Testis (tissue), 3 donors: Measurements from ENCODE around the gene ADNP. TPM values are rescaled to one million over a fixed set of nuclear protein-coding genes. Genes with fewer than 3 reads are reported as not detected.

Source experiments
- DNase-seq: peaks from one replicate; pipeline ENCODE4 v3.0.0-alpha.2; 2019
- H3K27ac ChIP-seq, 2 donors: fragments of 200-600 bp; sonication (generic); one replicate each; pipeline ENCODE4 v1.5.1; 2019
- H3K27me3 ChIP-seq: fragments of 200-600 bp; sonication (generic); one replicate; pipeline ENCODE4 v1.5.1; 2019
- H3K36me3 ChIP-seq: fragments of 200-600 bp; sonication (generic); one replicate; pipeline ENCODE4 v1.5.1; 2017; ENCODE audit warnings: low read depth; ENCODE audit errors: missing control alignments
- H3K4me1 ChIP-seq: fragments of 200-600 bp; sonication (generic); one replicate; pipeline ENCODE4 v1.5.1; 2019
- H3K4me3 ChIP-seq, 2 donors: fragments of 200-600 bp; sonication (generic); one replicate each; pipeline ENCODE4 v1.5.1; 2017 to 2019
- H3K9me3 ChIP-seq: fragments of 200-600 bp; sonication (generic); one replicate; pipeline ENCODE4 v1.5.1; 2017
- POLR2A ChIP-seq: fragments of 450-650 bp; IDR thresholded peaks from one replicate; pipeline ENCODE4 v1.6.1; 2017; ENCODE audit warnings: antibody characterized with exemption, mild to moderate bottlenecking, moderate library complexity
- WGBS, 2 donors: methylation state at CpG; one replicate each; pipeline ENCODE4 v1.1.5; 2018; 5-methylcytosine and 5-hydroxymethylcytosine counted together
- intact Hi-C: fragments of 100-400 bp; cut with DNase I; formaldehyde crosslinking; loops from one replicate; pipeline ENCODE4 v1.15.1; 2023; ENCODE audit warnings: low total_unique reads
- polyA plus RNA-seq: library from polyadenylated mRNA; stranded (reverse); fragments of 350-450 nt; fragmentation: Illumina TruSeq; extraction: RNeasy Lipid Tissue Mini Kit (QIAGEN cat#74804); gene quantifications from one replicate; pipeline ENCODE4 v1.2.3, GENCODE V29; 2014; ENCODE audit warnings: low read depth, low replicate concordance; ENCODE audit not compliant: insufficient read depth
- total RNA-seq, 2 donors: library from RNA; depleted of rRNA; stranded (reverse); fragments of >200 nt; gene quantifications; one replicate each; pipeline ENCODE4 v1.2.3, GENCODE V29; 2016
- TF ChIP-seq, protein P1 (sequence below), 3 experiments: fragments of 450-650 bp in 2 of 3; fragments of 200-600 bp in 1 of 3; sonication (generic) in 1 of 3; IDR thresholded peaks; one replicate each; pipeline ENCODE4 v1.5.1; 2016 to 2019; ENCODE audit warnings: antibody characterized with exemption in 3 of 3, mild to moderate bottlenecking in 2 of 3, moderate library complexity in 1 of 3

ADNP gene
- total and polyA plus RNA-seq, 3 donors from 2014 or later = 83.5 to 110 (median 101) TPM

DNA sequence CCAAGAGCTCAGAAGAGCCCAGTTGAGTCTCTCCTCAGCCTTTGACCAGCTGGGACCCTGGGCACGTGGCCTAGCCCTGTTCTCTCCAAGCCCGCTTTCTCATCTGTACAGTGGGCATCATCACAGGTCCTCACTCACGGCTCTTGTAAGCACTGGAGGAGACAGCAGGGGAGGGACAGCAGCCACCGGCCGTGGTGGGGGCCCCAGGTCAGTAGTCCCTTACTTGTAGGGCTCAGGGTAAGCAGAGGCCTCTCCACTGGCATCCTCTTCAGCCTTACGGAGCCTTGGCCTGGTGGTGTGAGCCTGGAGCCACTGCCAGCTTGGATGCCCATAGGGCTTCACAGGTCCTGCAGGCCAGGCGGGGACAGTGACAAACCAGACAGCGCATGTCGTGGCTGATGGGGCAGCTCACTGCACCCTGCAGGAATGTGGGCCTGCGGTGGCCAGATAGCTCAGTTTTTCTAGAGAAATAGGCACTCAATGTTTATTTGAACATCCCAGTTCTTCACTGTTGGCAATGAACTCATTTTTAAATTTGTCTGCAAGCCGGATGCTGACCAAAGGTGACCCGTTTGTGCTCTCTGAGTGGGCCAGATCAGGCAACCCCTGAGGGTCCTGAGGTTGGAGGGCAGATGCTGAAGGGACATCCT is 65.1 kb downstream of the ADNP start:
- TF ChIP-seq, protein P1, sequence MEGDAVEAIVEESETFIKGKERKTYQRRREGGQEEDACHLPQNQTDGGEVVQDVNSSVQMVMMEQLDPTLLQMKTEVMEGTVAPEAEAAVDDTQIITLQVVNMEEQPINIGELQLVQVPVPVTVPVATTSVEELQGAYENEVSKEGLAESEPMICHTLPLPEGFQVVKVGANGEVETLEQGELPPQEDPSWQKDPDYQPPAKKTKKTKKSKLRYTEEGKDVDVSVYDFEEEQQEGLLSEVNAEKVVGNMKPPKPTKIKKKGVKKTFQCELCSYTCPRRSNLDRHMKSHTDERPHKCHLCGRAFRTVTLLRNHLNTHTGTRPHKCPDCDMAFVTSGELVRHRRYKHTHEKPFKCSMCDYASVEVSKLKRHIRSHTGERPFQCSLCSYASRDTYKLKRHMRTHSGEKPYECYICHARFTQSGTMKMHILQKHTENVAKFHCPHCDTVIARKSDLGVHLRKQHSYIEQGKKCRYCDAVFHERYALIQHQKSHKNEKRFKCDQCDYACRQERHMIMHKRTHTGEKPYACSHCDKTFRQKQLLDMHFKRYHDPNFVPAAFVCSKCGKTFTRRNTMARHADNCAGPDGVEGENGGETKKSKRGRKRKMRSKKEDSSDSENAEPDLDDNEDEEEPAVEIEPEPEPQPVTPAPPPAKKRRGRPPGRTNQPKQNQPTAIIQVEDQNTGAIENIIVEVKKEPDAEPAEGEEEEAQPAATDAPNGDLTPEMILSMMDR (IDR thresholded peaks at IDR 0.05) = no peak
- no peak for TF ChIP-seq POLR2A
- peaks cover 19% of the 10 kb centered on the region for H3K4me1 ChIP-seq
- H3K27ac ChIP-seq = no peak overlapping the region
- no peaks in the 10 kb centered on the region for H3K27me3 ChIP-seq
- DNase-seq = no peak
- H3K4me3 ChIP-seq = no peak overlapping the region
- 67 to 70% methylated on average over 10 to 12 of the region's 12 CpGs for WGBS, 2 donors
- no peaks in the 10 kb centered on the region for H3K9me3 ChIP-seq
- intact Hi-C loops = no loop called here
- no peaks in the 10 kb centered on the region for H3K36me3 ChIP-seq

DNA sequence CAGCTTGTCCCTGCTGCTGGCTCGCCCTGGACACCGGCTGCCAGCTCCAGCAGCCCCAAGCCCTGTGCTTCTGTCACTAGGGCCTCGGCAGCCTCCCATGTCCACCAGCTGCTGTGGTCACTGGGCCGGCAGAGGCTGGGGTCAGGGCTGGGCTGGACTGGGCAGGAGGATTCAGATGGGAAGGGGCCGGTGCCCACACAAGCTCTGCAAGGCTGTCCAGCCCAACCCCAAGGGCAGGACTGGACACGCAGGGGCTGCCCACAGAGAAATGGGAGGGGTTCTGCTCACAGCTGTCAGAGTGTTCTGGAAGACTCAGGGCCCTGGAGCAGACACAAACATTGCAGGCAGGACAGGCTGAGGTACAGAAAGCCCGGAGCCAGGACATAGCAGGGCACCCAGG is 65.6 kb downstream of the ADNP start:
- no peak for DNase-seq
- no peak overlapping the region for H3K27ac ChIP-seq
- 68 to 82% methylated on average over 6 to 7 of the region's 7 CpGs for WGBS, 2 donors

DNA sequence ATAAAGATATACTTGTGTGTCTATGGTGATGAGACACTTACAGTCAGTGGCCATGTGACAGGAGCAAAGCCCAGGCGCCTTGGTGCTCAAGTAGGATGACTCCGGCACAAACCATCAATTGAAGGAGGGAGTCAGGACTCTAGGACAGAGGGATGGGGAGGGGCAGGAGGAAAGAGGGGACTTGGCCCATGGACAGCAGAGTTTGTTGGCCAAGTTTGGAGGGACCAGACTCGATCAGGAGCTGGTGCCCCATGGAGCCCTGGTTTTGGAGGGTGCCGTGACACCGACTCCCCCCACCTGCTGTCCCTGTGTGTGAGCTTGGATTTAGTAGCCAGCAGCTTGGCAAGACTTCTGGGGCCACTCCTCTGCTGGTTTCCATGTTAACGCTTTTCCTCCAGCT is 66.1 kb downstream of the ADNP start:
- Histone ChIP-seq H3K4me1 (peaks cover 12% of the 10 kb centered on the region), H3K9me3 (no peaks in the 10 kb centered on the region), H3K36me3 (no peaks in the 10 kb centered on the region), H3K27ac (no peak overlapping the region), H3K27me3 (no peaks in the 10 kb centered on the region), H3K4me3 (no peak overlapping the region)
- no peak for DNase-seq
- WGBS, 2 donors = 85 to 89% methylated on average over 6 of the region's 6 CpGs
- TF ChIP-seq, protein P1 (IDR thresholded peaks at IDR 0.05) = no peak
- TF ChIP-seq POLR2A = no peak
- intact Hi-C loops = no loop called here

More for the DNA sequence above, 65.6 kb downstream of the ADNP start:
- H3K27me3 ChIP-seq = no peaks in the 10 kb centered on the region
- TF ChIP-seq, protein P1 (IDR thresholded peaks at IDR 0.05) = no peak
- TF ChIP-seq POLR2A = no peak
- no peaks in the 10 kb centered on the region for H3K9me3 ChIP-seq
- no peak overlapping the region for H3K4me3 ChIP-seq
- peaks cover 14% of the 10 kb centered on the region for H3K4me1 ChIP-seq
- H3K36me3 ChIP-seq = no peaks in the 10 kb centered on the region
- intact Hi-C loops = no loop called here

- intact Hi-C loops = no loop called here
- Histone ChIP-seq H3K36me3 (no peaks in the 10 kb centered on the region), H3K27ac (peak overlapping the region in 1 of 2 donors; percentile 55), H3K4me3 (no peak overlapping the region), H3K9me3 (no peaks in the 10 kb centered on the region), H3K27me3 (no peaks in the 10 kb centered on the region), H3K4me1 (peaks cover 12% of the 10 kb centered on the region)
- peak; percentile 41 for DNase-seq
- TF ChIP-seq POLR2A = no peak
- TF ChIP-seq, protein P1 (IDR thresholded peaks at IDR 0.05) = no peak
- WGBS, 2 donors = 47 to 60% methylated on average over 3 of the region's 3 CpGs
Measured at GRCh38 chr20:50862546-50862945, 68.7 kb downstream of the ADNP start.

DNA sequence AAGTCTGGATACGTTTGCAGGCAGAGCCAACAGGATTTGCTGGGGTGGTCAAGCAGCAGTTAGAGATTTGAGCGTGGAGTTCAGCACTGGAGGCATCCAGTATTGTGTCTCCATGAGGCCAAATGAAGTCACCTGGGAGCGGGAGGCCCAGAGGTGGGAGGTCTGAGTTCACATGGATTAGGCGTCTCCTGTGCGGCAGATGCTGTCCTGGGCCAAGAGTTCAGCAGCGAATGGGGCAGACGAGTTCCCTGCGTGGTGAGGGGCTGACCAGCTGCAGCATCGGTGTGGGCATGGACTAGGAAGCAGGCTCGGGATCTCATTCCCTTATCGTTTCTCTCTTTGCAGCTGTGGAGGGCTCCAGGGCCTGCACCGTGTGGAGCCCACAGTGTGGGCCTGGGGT is 70.2 kb downstream of the ADNP start:
- Histone ChIP-seq H3K4me1 (peaks cover 15% of the 10 kb centered on the region), H3K27me3 (no peaks in the 10 kb centered on the region), H3K9me3 (no peaks in the 10 kb centered on the region), H3K4me3 (no peak overlapping the region), H3K27ac (no peak overlapping the region), H3K36me3 (no peaks in the 10 kb centered on the region)
- 69 to 74% methylated on average over 8 to 12 of the region's 12 CpGs for WGBS, 2 donors
- intact Hi-C loops = no loop called here
- TF ChIP-seq POLR2A = no peak
- TF ChIP-seq, protein P1 (IDR thresholded peaks at IDR 0.05) = no peak
- no peak for DNase-seq
